ENCODE results near the gene TTC8. TPM values are rescaled to one million over a fixed set of nuclear protein-coding genes. Genes with fewer than 3 reads are reported as not detected.

The TTC8 gene
- total RNA-seq, 6 donors from 2014 or later, result 7.8 to 21.4 (median 15.7) TPM

DNA sequence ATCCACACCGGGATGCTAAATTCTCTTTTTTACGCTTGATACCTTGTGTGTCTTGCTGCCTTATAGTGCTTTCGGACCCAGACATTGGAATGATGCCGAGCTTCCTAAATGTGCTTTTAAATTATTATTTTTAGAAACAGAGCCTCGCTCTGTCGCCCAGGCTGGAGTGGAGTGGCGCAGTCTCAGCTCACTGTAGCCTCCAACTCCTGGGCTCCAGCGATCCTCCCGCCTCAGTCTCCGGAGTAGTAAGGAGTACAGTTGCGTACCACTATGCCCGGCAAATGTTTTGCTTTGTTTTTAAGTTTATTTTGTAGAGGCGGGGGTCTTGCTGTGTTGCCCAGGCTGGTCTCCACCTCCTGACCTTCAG, 31.2 kb upstream of the TTC8 start:
- DNase-seq (no peak), ATAC-seq (ENCODE audit: low FRiP score in 2 of 2) (no peak)
- Histone ChIP-seq H3K9me3 (no peaks in the 10 kb centered on the region), H3K36me3 (no peaks in the 10 kb centered on the region), H3K4me3 (peak overlapping the region; percentile 64 to 79 (median 72)), H3K27ac (peak overlapping the region in 3 of 4 donors; percentile 70 to 81 (median 70)), H3K27me3 (no peaks in the 10 kb centered on the region), H3K4me1 (peaks cover 6 to 22% (median 14%) of the 10 kb centered on the region in 4 donors)
- TF ChIP-seq, protein P1, sequence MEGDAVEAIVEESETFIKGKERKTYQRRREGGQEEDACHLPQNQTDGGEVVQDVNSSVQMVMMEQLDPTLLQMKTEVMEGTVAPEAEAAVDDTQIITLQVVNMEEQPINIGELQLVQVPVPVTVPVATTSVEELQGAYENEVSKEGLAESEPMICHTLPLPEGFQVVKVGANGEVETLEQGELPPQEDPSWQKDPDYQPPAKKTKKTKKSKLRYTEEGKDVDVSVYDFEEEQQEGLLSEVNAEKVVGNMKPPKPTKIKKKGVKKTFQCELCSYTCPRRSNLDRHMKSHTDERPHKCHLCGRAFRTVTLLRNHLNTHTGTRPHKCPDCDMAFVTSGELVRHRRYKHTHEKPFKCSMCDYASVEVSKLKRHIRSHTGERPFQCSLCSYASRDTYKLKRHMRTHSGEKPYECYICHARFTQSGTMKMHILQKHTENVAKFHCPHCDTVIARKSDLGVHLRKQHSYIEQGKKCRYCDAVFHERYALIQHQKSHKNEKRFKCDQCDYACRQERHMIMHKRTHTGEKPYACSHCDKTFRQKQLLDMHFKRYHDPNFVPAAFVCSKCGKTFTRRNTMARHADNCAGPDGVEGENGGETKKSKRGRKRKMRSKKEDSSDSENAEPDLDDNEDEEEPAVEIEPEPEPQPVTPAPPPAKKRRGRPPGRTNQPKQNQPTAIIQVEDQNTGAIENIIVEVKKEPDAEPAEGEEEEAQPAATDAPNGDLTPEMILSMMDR (IDR thresholded peaks at IDR 0.05), result peak in 1 of 6 experiments; percentile 12
- TF ChIP-seq EP300 (IDR thresholded peaks at IDR 0.05), result no peak
- 57 to 60% methylated on average over 13 of the region's 13 CpGs for WGBS, 2 donors

DNA sequence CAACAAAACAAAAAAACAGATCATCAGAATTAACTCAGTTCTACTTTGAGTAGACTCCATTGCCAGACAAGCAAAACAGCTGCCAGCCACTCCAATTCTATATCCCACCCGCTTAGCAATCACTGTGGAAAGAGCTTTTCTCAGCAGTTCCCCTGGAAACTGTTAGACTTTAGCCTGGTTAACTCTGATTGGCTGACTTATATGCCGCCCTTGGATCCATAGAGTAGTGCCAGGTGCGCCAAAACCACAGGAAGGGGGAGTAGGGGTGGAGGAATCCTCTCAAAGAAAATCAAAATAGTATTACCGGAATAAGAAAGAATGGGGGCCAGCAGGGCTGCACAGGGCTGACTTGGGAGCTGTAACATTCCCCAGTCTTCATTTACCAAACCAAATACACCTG, 26.3 kb upstream of the TTC8 start:
- Histone ChIP-seq H3K4me3 (no peak overlapping the region), H3K36me3 (no peaks in the 10 kb centered on the region), H3K27ac (no peak overlapping the region), H3K9me3 (no peaks in the 10 kb centered on the region), H3K4me1 (peaks cover 2 to 4% (median 3%) of the 10 kb centered on the region in 4 donors), H3K27me3 (no peaks in the 10 kb centered on the region)
- 57 to 58% methylated on average over 4 of the region's 4 CpGs for WGBS, 2 donors
- ATAC-seq (ENCODE audit: low FRiP score in 2 of 2), result no peak
- TF ChIP-seq EP300 (IDR thresholded peaks at IDR 0.05) (no peak), POLR2AphosphoS5 (IDR thresholded peaks at IDR 0.05) (no peak), POLR2A (IDR thresholded peaks at IDR 0.05) (no peak)
- TF ChIP-seq, protein P1 (IDR thresholded peaks at IDR 0.05), result no peak
- DNase-seq, result no peak

DNA sequence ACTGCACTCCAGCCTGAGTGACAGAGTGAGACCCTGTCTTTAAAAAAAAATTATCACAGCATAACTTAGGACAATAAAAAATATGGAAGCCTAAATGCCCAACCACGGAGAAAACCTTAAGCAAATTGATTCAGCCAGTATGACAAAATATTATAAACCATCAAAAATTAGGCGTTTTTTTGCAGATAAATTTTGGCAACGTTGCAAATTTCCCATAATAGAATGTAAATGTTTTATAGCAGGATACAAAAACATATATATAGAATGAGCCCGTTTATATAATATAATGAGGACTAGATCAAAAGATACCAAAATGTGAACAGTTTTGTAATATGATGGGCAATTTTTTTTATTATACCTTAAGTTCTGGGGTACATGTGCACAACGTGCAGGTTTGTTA, 24.9 kb upstream of the TTC8 start:
- DNase-seq (no peak), ATAC-seq (ENCODE audit: low FRiP score in 2 of 2) (no peak)
- no peaks in the 10 kb centered on the region for H3K9me3 ChIP-seq
- WGBS, 2 donors, result 74 to 84% methylated on average over 5 of the region's 5 CpGs
- H3K4me3 ChIP-seq, result no peak overlapping the region
- H3K36me3 ChIP-seq, result no peaks in the 10 kb centered on the region
- no peaks in the 10 kb centered on the region for H3K27me3 ChIP-seq
- TF ChIP-seq, protein P1 (IDR thresholded peaks at IDR 0.05), result no peak
- no peak for TF ChIP-seq POLR2AphosphoS5 (IDR thresholded peaks at IDR 0.05)
- no peak for TF ChIP-seq POLR2A (IDR thresholded peaks at IDR 0.05)
- no peak for TF ChIP-seq EP300 (IDR thresholded peaks at IDR 0.05)
- no peaks in the 10 kb centered on the region for H3K4me1 ChIP-seq
- no peak overlapping the region for H3K27ac ChIP-seq

DNA sequence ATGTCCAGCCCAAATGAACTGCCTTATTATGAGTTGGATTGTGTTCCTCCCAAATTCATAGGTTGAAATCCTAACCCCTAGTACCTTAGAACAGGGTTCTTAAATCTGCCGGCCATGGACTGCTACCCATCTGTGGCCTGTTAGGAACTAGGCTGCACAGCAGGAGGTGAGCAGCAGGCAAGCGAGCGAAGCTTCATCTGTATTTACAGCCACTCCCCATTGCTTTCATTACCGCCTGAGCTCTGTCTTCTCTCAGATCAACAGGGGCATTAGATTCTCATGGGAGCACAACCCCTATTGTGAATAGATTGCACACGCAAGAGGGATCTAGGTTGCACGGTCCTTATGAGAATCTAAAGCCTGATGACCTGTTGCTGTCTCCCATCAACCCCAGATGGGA, 21.9 kb upstream of the TTC8 start:
- Histone ChIP-seq H3K27ac (no peak overlapping the region), H3K27me3 (no peaks in the 10 kb centered on the region), H3K4me3 (no peak overlapping the region), H3K36me3 (no peaks in the 10 kb centered on the region), H3K4me1 (no peaks in the 10 kb centered on the region), H3K9me3 (no peaks in the 10 kb centered on the region)
- no peak for TF ChIP-seq POLR2AphosphoS5 (IDR thresholded peaks at IDR 0.05)
- TF ChIP-seq, protein P1 (IDR thresholded peaks at IDR 0.05), result no peak
- TF ChIP-seq POLR2A (IDR thresholded peaks at IDR 0.05), result no peak
- no peak for TF ChIP-seq EP300 (IDR thresholded peaks at IDR 0.05)
- no peak for ATAC-seq (ENCODE audit: low FRiP score in 2 of 2)
- WGBS, 2 donors, result 83 to 86% methylated on average over 6 of the region's 6 CpGs
- DNase-seq, result no peak

DNA sequence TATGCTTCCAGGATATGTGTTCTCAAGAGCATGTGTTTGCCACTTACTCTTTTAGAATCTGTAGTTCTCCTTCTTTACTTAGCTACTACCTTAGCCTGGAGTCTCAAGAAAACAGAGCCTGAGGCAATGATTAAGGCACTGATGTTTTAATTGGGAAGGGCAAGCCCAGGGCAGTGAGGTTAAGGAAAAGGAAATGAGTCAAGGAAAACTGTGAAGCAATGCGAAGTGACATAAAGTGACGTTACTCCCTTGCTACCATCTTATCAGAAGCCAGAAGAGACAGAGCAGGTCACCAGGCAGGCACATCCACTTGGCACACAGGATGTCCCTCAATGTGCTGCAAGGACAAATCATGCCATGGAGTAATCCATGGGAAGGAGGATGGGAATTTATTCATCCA, 20.4 kb upstream of the TTC8 start:
- H3K4me1 ChIP-seq, result no peaks in the 10 kb centered on the region
- DNase-seq (no peak), ATAC-seq (ENCODE audit: low FRiP score in 2 of 2) (no peak)
- WGBS, 2 donors, result 56 to 61% methylated on average over 2 of the region's 2 CpGs
- TF ChIP-seq EP300 (IDR thresholded peaks at IDR 0.05) (no peak), POLR2A (IDR thresholded peaks at IDR 0.05) (no peak), POLR2AphosphoS5 (IDR thresholded peaks at IDR 0.05) (no peak)
- TF ChIP-seq, protein P1 (IDR thresholded peaks at IDR 0.05), result no peak
- peaks cover 0 to 3% (median 1%) of the 10 kb centered on the region in 4 donors for H3K9me3 ChIP-seq
- no peak overlapping the region for H3K27ac ChIP-seq
- H3K4me3 ChIP-seq, result no peak overlapping the region
- H3K27me3 ChIP-seq, result no peaks in the 10 kb centered on the region
- H3K36me3 ChIP-seq, result no peaks in the 10 kb centered on the region

Data from upper lobe of left lung (tissue), 6 donors.